Endothelial cell of umbilical vein (primary cell): Measurements from ENCODE around the gene MED23. TPM values are rescaled to one million over a fixed set of nuclear protein-coding genes. Genes with fewer than 3 reads are reported as not detected.

Experiments used
- BruUV-seq: library from RNA; stranded (reverse); fragments of 400-500 nt; replicated peaks from 2 replicates; lab custom pipeline; 2021; lab: Mats Ljungman, UMichigan
- CTCF ChIA-PET: fragments of 300-600, 350-600 bp; sonication (Branson Sonifier 250); formaldehyde crosslinking; loops from one replicate; lab custom pipeline; 2021; ENCODE audit warnings: antibody characterized with exemption, inconsistent platforms; lab: Charles Lee
- POLR2A ChIA-PET: fragments of 300-600, 350-600 bp; sonication (Branson Sonifier 250); formaldehyde crosslinking; loops from one replicate; lab custom pipeline; 2021; ENCODE audit warnings: antibody characterized with exemption, inconsistent platforms; lab: Charles Lee
- DNase-seq: peaks from one replicate; pipeline ENCODE4 v3.0.0-alpha.2; 2011; ENCODE audit warnings: low read depth, low spot score
- FAIRE-seq: peaks from 2 replicates; lab custom pipeline; 2011; peaks lifted over from hg19 to GRCh38; lab: Jason Lieb, UNC
- H2AFZ ChIP-seq: 2 replicates; pipeline ENCODE4 v1.6.0; 2012; ENCODE audit warnings: low read depth, low read length, control low read depth, inconsistent platforms
- H3K27ac ChIP-seq: 2 replicates; pipeline ENCODE4 v1.5.1; 2011; ENCODE audit warnings: low read depth, mild to moderate bottlenecking, control low read depth, low read length, moderate library complexity; ENCODE audit not compliant: insufficient read depth
- H3K27me3 ChIP-seq, 2 experiments: 2 replicates each; pipeline versions ENCODE4 v1.6.0 to v1.6.1; 2011; ENCODE audit warnings: low read length in 2 of 2, mixed read lengths in 1 of 2; ENCODE audit not compliant: control insufficient read depth in 2 of 2, insufficient read depth in 2 of 2
- H3K36me3 ChIP-seq, 2 experiments: 2 replicates in 1 of 2; 3 replicates in 1 of 2; pipeline ENCODE4 v1.5.1; 2011; ENCODE audit warnings: low read length in 2 of 2, mild to moderate bottlenecking in 1 of 2, moderate library complexity in 1 of 2; ENCODE audit not compliant: control insufficient read depth in 2 of 2, insufficient read depth in 2 of 2; ENCODE audit errors: extremely low read depth in 1 of 2
- H3K4me1 ChIP-seq: 3 replicates; pipeline ENCODE4 v1.5.1; 2011; ENCODE audit warnings: mild to moderate bottlenecking, low read length; ENCODE audit not compliant: control insufficient read depth, insufficient read depth; ENCODE audit errors: extremely low read depth
- H3K4me2 ChIP-seq: 2 replicates; pipeline ENCODE4 v1.6.1; 2011; ENCODE audit warnings: low read length, control low read depth, mixed read lengths; ENCODE audit not compliant: insufficient read depth
- H3K4me3 ChIP-seq, 3 experiments: fragments of 200-600 bp in 1 of 3; sonication (generic), shearing (Covaris generic) in 1 of 3; replicated peaks in 1 of 3; 2 replicates each; pipeline ENCODE4 v1.5.1; 2011 to 2016; ENCODE audit warnings: control low read depth in 3 of 3, low read length in 3 of 3, mild to moderate bottlenecking in 2 of 3, inconsistent platforms in 1 of 3, low read depth in 1 of 3, moderate library complexity in 1 of 3; ENCODE audit not compliant: insufficient read depth in 1 of 3
- H3K79me2 ChIP-seq: 2 replicates; pipeline ENCODE4 v1.6.0; 2012; ENCODE audit warnings: low read length, inconsistent platforms; ENCODE audit not compliant: control insufficient read depth, insufficient read depth
- H3K9ac ChIP-seq: replicated peaks from 2 replicates; pipeline ENCODE3; 2011; ENCODE audit warnings: low read length, control low read depth; ENCODE audit not compliant: insufficient read depth; ENCODE audit errors: extremely low read depth
- H3K9me1 ChIP-seq: replicated peaks from 3 replicates; pipeline ENCODE4 v1.6.0; 2011; ENCODE audit warnings: mild to moderate bottlenecking, low read length; ENCODE audit not compliant: control insufficient read depth, insufficient read depth; ENCODE audit errors: extremely low read depth
- H3K9me3 ChIP-seq: replicated peaks from 2 replicates; pipeline ENCODE4 v1.5.1; 2012; ENCODE audit warnings: low read length, inconsistent platforms; ENCODE audit not compliant: control insufficient read depth, insufficient read depth
- H4K20me1 ChIP-seq: replicated peaks from 2 replicates; pipeline ENCODE3; 2011; ENCODE audit warnings: mild to moderate bottlenecking, low read length; ENCODE audit not compliant: control insufficient read depth, insufficient read depth; ENCODE audit errors: extremely low read depth
- CTCF ChIP-seq, 2 donors: IDR thresholded peaks; 1 replicate in 1 of 2; 2 replicates in 1 of 2; pipeline ENCODE4 v1.5.1; 2011; ENCODE audit warnings: low read length in 2 of 2, mild to moderate bottlenecking in 2 of 2, moderate library complexity in 2 of 2, control low read depth in 1 of 2, inconsistent platforms in 1 of 2, low read depth in 1 of 2; ENCODE audit not compliant: insufficient read depth in 1 of 2; ENCODE audit errors: extremely low read depth in 1 of 2
- EZH2 ChIP-seq: IDR thresholded peaks from 2 replicates; pipeline ENCODE4 v1.6.1; 2012; ENCODE audit warnings: borderline replicate concordance, low read depth, mild to moderate bottlenecking, moderate library complexity, low read length, inconsistent platforms; ENCODE audit not compliant: severe bottlenecking
- FOS ChIP-seq: IDR thresholded peaks from 2 replicates; pipeline ENCODE4 v1.6.1; 2011; ENCODE audit warnings: mild to moderate bottlenecking, low read length, moderate library complexity, borderline replicate concordance; ENCODE audit not compliant: insufficient read depth
- GATA2 ChIP-seq: IDR thresholded peaks from 2 replicates; pipeline ENCODE4 v1.7.0; 2011; ENCODE audit warnings: low read depth, mild to moderate bottlenecking, moderate library complexity, mixed read lengths, low read length; ENCODE audit not compliant: insufficient read length, insufficient read depth
- JUN ChIP-seq: IDR thresholded peaks from 2 replicates; pipeline ENCODE4 v1.6.1; 2011; ENCODE audit warnings: borderline replicate concordance, low read depth; ENCODE audit not compliant: insufficient read length, insufficient read depth
- MYC ChIP-seq: IDR thresholded peaks from one replicate; pipeline ENCODE4 v1.6.1; 2011; ENCODE audit warnings: mild to moderate bottlenecking, low read depth, low read length
- POLR2A ChIP-seq: IDR thresholded peaks from 2 replicates; pipeline ENCODE4 v1.6.1; 2012; ENCODE audit warnings: low read depth, mild to moderate bottlenecking, control low read depth, low read length
- POLR2AphosphoS5 ChIP-seq: IDR thresholded peaks from 2 replicates; pipeline ENCODE4 v1.6.1; 2012; ENCODE audit warnings: low read depth, mild to moderate bottlenecking, control low read depth, low read length, moderate library complexity; ENCODE audit not compliant: insufficient read depth
- dilution Hi-C: fragments of 300-500 bp; cut with MboI; formaldehyde crosslinking; loops from one replicate; pipeline ENCODE4 v1.15.0; 2019; ENCODE audit warnings: low sequenced_read_pairs; ENCODE audit not compliant: extremely low pct_ligation_motif_present
- intact Hi-C: fragments of 100-400 bp; cut with micrococcal nuclease; formaldehyde crosslinking; loops from one replicate; pipeline ENCODE4 v1.10.0; 2022
- polyA plus RNA-seq, 4 experiments: library from polyadenylated mRNA; depleted of rRNA in 3 of 4; stranded (reverse) in 3 of 4; unstranded in 1 of 4; fragments of >200 nt; gene quantifications; 2 replicates each; pipeline versions ENCODE4 v1.2.1 to v1.2.3, GENCODE V29; 2011 to 2012; ENCODE audit warnings: missing spikeins in 1 of 4
- total RNA-seq: library from RNA; stranded (reverse); gene quantifications from 2 replicates; pipeline ENCODE4 v1.2.3, GENCODE V29; 2021
- TF ChIP-seq, protein P1 (sequence below): IDR thresholded peaks from 2 replicates; pipeline ENCODE4 v1.6.1; 2011; ENCODE audit not compliant: insufficient read depth, insufficient read length

The MED23 gene
- total and polyA plus RNA-seq, 2 donors (not counting 3 experiments of a cell fraction or from before 2014, with no cell fraction given): 17.9 to 29.5 TPM

DNA sequence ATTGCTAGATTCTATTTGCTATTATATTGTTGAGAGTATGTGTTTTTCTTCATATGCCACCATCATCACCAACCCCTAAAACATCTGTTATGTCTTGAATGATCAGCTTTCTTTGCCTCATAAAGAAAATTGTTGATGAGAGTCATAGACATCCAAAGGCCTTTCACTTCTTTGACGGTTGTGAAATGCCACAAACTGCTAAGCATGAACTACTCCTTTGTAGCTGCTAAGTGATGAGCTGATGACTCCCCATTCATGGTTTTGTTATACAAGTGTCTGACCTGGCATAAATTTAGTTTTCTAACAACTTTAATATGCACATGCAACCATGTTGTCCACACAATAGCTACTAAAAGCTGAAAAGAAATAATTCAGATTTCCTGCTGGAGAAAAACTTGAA lies 684 bp upstream of the MED23 start:
- H3K36me3 ChIP-seq: peaks cover 2 to 5% of the 10 kb centered on the region in 2 experiments
- intact Hi-C loops: loop anchor here (1.0 to 2.0 kb wide), 2 partner anchors 110 to 236 kb away; no protein-coding TSS in a partner anchor
- peak overlapping the region; percentile 58 for H2AFZ ChIP-seq
- H3K9ac ChIP-seq: no peak overlapping the region
- DNase-seq (no peak), FAIRE-seq (no peak)
- peaks cover 12% of the 10 kb centered on the region for H3K79me2 ChIP-seq
- H3K27me3 ChIP-seq: peaks cover 6 to 9% of the 10 kb centered on the region in 2 experiments
- ChIA-PET CTCF (interaction anchor here (0.5 to 2.8 kb wide), 21 partner anchors 8 to 757 kb away, joined by 3 to 31 read pairs (median 4); partner anchors contain the start of gene ENPP3), POLR2A (interaction anchor here (1.1 kb wide), 1 partner anchor 24 kb away, joined by 7 read pairs; no protein-coding TSS in a partner anchor)
- dilution Hi-C loops: no loop called here
- peak overlapping the region in 1 of 3 experiments; percentile 6 for H3K4me3 ChIP-seq
- no peaks in the 10 kb centered on the region for H3K9me1 ChIP-seq
- H3K4me1 ChIP-seq: peaks cover 8% of the 10 kb centered on the region
- no TSS peak for BruUV-seq
- no peaks in the 10 kb centered on the region for H4K20me1 ChIP-seq
- no peaks in the 10 kb centered on the region for H3K9me3 ChIP-seq
- TF ChIP-seq FOS: no peak
- TF ChIP-seq MYC: no peak
- TF ChIP-seq, protein P1, sequence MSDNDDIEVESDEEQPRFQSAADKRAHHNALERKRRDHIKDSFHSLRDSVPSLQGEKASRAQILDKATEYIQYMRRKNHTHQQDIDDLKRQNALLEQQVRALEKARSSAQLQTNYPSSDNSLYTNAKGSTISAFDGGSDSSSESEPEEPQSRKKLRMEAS: no peak
- TF ChIP-seq POLR2AphosphoS5: no peak
- no peak for TF ChIP-seq JUN
- no peak for TF ChIP-seq POLR2A
- TF ChIP-seq CTCF (IDR thresholded peaks at IDR 0.05; ENCODE audit: extremely low read depth in 1 of 2, insufficient read depth in 1 of 2, low read depth in 1 of 2, low read length in 2 of 2): no peak
- TF ChIP-seq EZH2: no peak
- TF ChIP-seq GATA2: no peak
- no peak overlapping the region for H3K27ac ChIP-seq
- peak overlapping the region; percentile 72 for H3K4me2 ChIP-seq
